Mucosa of descending colon (tissue), 3 donors: Measurements from ENCODE around the gene ST3GAL2. TPM values are rescaled to one million over a fixed set of nuclear protein-coding genes. Genes with fewer than 3 reads are reported as not detected.

Experiments
- ATAC-seq: fragments of 200-7000 bp; cut with Tn5 transposase; one replicate; pipeline ENCODE4 v1.9.1; 2020; ENCODE audit warnings: mild to moderate bottlenecking, moderate library complexity
- DNase-seq, 3 donors: peaks; one replicate each; pipeline ENCODE4 v3.0.0-alpha.2; 2020
- H3K36me3 ChIP-seq: fragments of 200-600 bp; one replicate; pipeline ENCODE4 v1.8.0; 2021; ENCODE audit warnings: low read depth, mild to moderate bottlenecking
- H3K4me1 ChIP-seq: fragments of 200-600 bp; one replicate; pipeline ENCODE4 v1.8.0; 2021; ENCODE audit warnings: low read depth, mild to moderate bottlenecking
- H3K4me3 ChIP-seq: fragments of 200-600 bp; one replicate; pipeline ENCODE4 v1.8.0; 2021; ENCODE audit warnings: mild to moderate bottlenecking
- H3K9me3 ChIP-seq: fragments of 200-600 bp; one replicate; pipeline ENCODE4 v1.8.0; 2021; ENCODE audit warnings: mild to moderate bottlenecking
- intact Hi-C, 2 donors: fragments of 100-400 bp; cut with DNase I in 1 of 2; cut with micrococcal nuclease in 1 of 2; formaldehyde crosslinking; loops; one replicate each; pipeline versions ENCODE4 v1.11.0 to v1.11.1; 2022; cut with DNase I, micrococcal nuclease
- total RNA-seq, 3 donors: library from RNA; stranded (reverse); fragmentation: NEBNext Ultra II Directional in 2 of 3; extraction: Animal tissue kit (Norgen Biotek cat#: 25700) in 2 of 3; gene quantifications; one replicate each; pipeline versions ENCODE4 v1.2.1 to v1.2.4, GENCODE V29; 2021 to 2023
- TF ChIP-seq, protein P1 (sequence below): fragments of 200-600 bp; IDR thresholded peaks from one replicate; pipeline ENCODE4 v1.8.0; 2022; ENCODE audit warnings: antibody characterized with exemption, mild to moderate bottlenecking
- donor health status: DM: no; HTN: no; CAD: no; lungs with moderate emphysema.
- donor health status: DM: no; HTN: no; CAD: no.
- donor health status: DM: no; HTN: yes; CAD: no.

The ST3GAL2 gene
- total RNA-seq, 3 donors from 2014 or later, result 4.2 to 22.4 (median 9.5) TPM

DNA sequence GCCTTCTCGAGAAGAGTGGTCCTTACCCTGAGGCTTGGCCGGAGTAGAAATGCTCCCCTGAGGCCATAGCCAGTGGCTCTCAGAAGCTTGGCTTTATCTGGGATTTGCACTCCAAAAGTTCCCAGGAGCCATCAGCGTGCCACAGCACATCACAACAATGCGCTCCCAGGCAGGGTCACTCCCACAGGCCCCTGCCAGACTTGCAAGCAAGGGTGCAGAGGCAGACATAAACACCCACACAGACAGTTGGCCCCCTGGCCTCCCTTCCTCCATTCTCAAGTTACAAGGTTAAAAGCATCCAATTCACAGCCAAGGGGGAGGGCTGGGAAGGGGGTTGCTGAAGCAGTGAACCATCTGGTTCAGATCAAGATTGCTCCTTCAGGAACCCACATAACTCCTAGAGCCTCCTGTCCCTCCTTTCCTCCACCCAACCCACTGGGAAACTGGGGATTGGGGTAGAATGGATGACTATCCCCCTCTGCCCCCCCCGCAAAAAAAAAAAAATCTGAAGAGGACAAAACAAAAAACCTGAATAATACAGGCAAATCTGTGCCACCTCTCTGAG, 1.8 kb downstream of the ST3GAL2 start:
- Histone ChIP-seq H3K36me3 (no peaks in the 10 kb centered on the region), H3K9me3 (no peaks in the 10 kb centered on the region), H3K4me1 (peaks cover 20% of the 10 kb centered on the region), H3K4me3 (no peak overlapping the region)
- DNase-seq (no peak), ATAC-seq (no peak)
- TF ChIP-seq, protein P1, sequence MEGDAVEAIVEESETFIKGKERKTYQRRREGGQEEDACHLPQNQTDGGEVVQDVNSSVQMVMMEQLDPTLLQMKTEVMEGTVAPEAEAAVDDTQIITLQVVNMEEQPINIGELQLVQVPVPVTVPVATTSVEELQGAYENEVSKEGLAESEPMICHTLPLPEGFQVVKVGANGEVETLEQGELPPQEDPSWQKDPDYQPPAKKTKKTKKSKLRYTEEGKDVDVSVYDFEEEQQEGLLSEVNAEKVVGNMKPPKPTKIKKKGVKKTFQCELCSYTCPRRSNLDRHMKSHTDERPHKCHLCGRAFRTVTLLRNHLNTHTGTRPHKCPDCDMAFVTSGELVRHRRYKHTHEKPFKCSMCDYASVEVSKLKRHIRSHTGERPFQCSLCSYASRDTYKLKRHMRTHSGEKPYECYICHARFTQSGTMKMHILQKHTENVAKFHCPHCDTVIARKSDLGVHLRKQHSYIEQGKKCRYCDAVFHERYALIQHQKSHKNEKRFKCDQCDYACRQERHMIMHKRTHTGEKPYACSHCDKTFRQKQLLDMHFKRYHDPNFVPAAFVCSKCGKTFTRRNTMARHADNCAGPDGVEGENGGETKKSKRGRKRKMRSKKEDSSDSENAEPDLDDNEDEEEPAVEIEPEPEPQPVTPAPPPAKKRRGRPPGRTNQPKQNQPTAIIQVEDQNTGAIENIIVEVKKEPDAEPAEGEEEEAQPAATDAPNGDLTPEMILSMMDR, result no peak
- intact Hi-C loops, result no loop called here

DNA sequence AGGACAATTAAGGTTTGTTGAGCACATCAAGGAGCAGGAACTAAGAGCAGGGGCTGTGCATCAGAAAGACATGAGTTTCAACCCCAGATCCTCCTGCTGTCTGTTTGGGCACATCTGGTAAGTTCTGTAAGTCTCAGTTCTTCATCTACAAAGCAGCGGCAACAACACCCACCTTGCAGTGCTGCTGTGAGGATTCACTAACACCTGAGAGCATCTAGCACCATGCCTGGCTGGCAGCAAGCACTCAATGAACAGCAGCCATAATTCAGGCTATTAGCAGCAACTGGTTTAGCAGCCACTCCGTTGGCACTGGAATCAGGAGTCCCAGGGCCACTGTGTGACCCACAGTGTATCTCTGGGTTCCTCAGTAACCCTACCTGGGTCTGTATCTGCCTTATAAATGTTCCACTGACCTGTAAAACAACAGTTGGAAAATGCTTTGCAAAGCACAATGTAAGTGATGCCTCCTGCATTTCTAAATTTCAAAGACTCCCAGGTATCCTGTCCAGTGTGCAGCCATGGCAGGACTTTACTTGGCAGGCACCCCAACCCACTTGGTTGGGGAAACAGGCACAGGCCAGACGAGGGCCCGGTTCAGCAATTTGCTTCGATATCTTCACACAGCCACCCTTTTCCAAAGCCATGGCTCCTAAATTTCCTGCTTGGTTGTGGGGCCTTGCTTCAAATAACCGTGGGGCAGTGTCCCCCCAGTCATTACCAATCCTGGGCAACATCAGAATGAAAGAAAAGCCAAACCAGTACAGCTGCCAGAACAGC, 4.2 kb downstream of the ST3GAL2 start:
- H3K4me1 ChIP-seq, result peaks cover 35% of the 10 kb centered on the region
- H3K36me3 ChIP-seq, result no peaks in the 10 kb centered on the region
- TF ChIP-seq, protein P1, result no peak
- no peak for DNase-seq
- intact Hi-C loops, result no loop called here
- no peak overlapping the region for H3K4me3 ChIP-seq
- H3K9me3 ChIP-seq, result no peaks in the 10 kb centered on the region
- ATAC-seq, result no peak

DNA sequence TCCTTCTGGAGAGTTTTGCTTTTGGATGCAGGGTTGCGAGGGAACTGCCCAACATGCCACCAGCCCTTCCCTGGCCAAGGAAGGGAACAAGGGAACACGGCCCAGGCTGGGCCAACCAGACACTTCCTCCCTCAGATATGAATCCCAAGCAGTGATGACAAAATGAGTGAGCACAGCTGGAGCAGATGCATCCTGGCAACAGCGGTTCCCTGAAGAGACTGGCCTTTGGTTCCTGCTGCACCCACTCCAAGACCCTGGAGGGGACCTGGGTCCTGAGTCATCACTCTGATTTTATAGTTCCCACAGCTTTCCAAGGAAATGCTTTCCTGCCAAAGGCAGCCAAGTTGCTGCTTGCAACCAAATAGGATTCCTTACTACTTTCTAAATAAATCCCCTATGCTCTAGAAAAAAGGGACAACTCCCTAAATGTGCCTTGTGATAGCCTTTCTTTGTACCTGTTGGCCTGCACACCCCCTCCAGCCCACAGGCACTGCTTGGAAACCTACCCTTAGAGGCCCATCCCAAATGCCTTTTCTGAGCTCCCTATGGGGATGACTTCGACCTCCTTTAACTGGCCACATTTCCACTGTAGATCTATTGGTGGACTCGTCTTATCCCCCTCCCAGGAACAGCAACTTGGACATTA, 5.3 kb downstream of the ST3GAL2 start:
- Histone ChIP-seq H3K9me3 (no peaks in the 10 kb centered on the region), H3K36me3 (no peaks in the 10 kb centered on the region), H3K4me1 (peaks cover 44% of the 10 kb centered on the region), H3K4me3 (no peak overlapping the region)
- intact Hi-C loops, result no loop called here
- TF ChIP-seq, protein P1, result no peak
- DNase-seq, result peak in 1 of 3 donors; percentile 34
- peak; percentile 14 for ATAC-seq

DNA sequence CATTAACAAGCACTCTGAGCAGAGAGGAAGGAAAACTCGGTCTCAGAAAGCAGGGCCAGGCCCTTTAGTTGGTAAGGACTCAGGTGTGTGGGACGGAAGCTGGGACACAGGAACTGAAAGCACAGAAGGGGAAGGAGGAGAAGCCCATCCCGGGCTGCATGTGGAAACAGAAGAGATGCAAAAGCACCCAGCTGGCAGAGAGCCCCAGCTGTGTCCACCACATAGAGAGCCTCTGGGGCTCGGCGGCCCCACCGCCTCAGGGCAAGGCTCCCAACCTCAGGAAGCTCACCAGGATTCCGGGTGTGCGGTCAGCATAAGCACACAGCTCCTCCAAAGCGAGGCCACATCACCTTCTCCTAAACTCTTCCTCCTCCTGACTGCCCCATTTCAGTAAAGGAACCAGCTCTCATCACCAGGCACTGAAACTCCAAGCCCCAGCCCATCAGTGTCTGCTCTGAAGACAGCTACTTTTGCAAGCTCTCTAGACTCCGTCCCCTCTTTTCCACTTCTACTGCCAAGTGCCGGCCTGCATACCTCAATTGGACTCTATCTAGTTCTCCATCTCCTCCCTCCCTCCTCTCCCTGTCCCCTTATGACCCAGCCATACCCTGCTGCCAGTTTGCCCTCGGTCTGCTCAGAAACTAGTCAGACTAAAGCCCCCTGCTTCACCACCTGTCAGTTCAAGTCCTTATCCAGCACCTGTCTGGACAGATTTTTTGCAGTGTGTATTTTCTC, 6.0 kb downstream of the ST3GAL2 start:
- Histone ChIP-seq H3K36me3 (no peaks in the 10 kb centered on the region), H3K4me3 (no peak overlapping the region), H3K4me1 (peaks cover 51% of the 10 kb centered on the region), H3K9me3 (no peaks in the 10 kb centered on the region)
- DNase-seq, result peak in 1 of 3 donors; percentile 24
- intact Hi-C loops, result no loop called here
- TF ChIP-seq, protein P1, result no peak
- ATAC-seq, result no peak

DNA sequence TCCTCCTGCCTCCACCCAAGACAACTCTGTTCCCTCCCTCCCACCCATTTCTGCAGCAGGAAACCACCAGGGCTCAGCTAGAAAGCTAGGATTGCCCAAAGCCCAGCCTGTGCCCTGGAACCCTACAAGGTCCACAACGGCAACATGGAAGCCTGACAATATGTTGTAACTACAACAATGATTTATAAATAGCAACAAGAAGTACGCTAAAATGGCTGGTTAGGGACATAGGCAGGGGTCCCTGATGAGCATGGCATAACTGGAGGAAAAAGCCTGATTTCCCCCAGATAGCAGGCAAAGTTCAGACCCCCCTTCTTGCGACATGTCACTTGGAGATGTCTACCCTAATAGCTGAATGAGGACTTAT, 6.6 kb downstream of the ST3GAL2 start:
- H3K4me3 ChIP-seq, result no peak overlapping the region
- H3K4me1 ChIP-seq, result peaks cover 56% of the 10 kb centered on the region
- DNase-seq, result no peak
- H3K36me3 ChIP-seq, result no peaks in the 10 kb centered on the region
- intact Hi-C loops, result no loop called here
- H3K9me3 ChIP-seq, result no peaks in the 10 kb centered on the region
- TF ChIP-seq, protein P1, result no peak
- no peak for ATAC-seq
